Limb (tissue), 2 donors: ENCODE results near the gene DOCK7.
A peak's percentile ranks its signal among the peaks of the same experiment; 100 is the strongest.
"Not testable (repeated sequence)": the region's sequence is repeated elsewhere in the genome, so short reads cannot be mapped to it uniquely, and the experiment has no call there.

Experiments
- DNase-seq, 2 donors: peaks; one replicate each; pipeline ENCODE4 v3.0.0-alpha.2; 2016; ENCODE audit errors: extremely low spot score in 2 of 2

DOCK7 gene

GRCh38 chr1:62613890-62614289 lies 74.3 kb downstream of the DOCK7 start:
- no peak for DNase-seq

GRCh38 chr1:62613325-62613727 lies 74.9 kb downstream of the DOCK7 start:
- no peak for DNase-seq

GRCh38 chr1:62612770-62613169 lies 75.4 kb downstream of the DOCK7 start:
- no peak for DNase-seq

GRCh38 chr1:62610588-62610987 lies 77.6 kb downstream of the DOCK7 start:
- not testable (repeated sequence) for DNase-seq

GRCh38 chr1:62608905-62609304 lies 79.3 kb downstream of the DOCK7 start:
- DNase-seq: no peak

- DNase-seq: no peak
Measured at GRCh38 chr1:62601457-62601856, 86.7 kb downstream of the DOCK7 start.

- no peak for DNase-seq
Measured at GRCh38 chr1:62599044-62599443, 89.1 kb downstream of the DOCK7 start.

GRCh38 chr1:62597281-62597680 lies 90.9 kb downstream of the DOCK7 start, which contains the start of gene ANGPTL3:
Gene ANGPTL3, plus strand, starts transcription at chr1:62597520. Its CDS starts 47 bp downstream, at chr1:62597567.
- DNase-seq: no peak

GRCh38 chr1:62595647-62596046 lies 92.5 kb downstream of the DOCK7 start:
- DNase-seq: no peak

- peak in 1 of 2 donors; percentile 10 for DNase-seq
Measured at GRCh38 chr1:62593825-62594394, 94.3 kb downstream of the DOCK7 start.

- no peak for DNase-seq
Measured at GRCh38 chr1:62590970-62591368, 97.2 kb downstream of the DOCK7 start.

GRCh38 chr1:62590255-62590969 lies 97.8 kb downstream of the DOCK7 start:
- DNase-seq: no peak

- DNase-seq: no peak
Measured at GRCh38 chr1:62589321-62589720, 98.9 kb downstream of the DOCK7 start.

- DNase-seq: no peak
Measured at GRCh38 chr1:62588000-62588399, 100.2 kb downstream of the DOCK7 start.

GRCh38 chr1:62585469-62586155 lies 102.6 kb downstream of the DOCK7 start:
- DNase-seq: no peak

GRCh38 chr1:62573675-62574074 lies 114.5 kb downstream of the DOCK7 start:
- no peak for DNase-seq

GRCh38 chr1:62572476-62572875 lies 115.7 kb downstream of the DOCK7 start:
- no peak for DNase-seq

- not testable (repeated sequence) for DNase-seq
Measured at GRCh38 chr1:62571517-62571916, 116.7 kb downstream of the DOCK7 start.

- DNase-seq: not testable (repeated sequence)
Measured at GRCh38 chr1:62567926-62568325, 120.3 kb downstream of the DOCK7 start.

GRCh38 chr1:62567182-62567581 lies 121.0 kb downstream of the DOCK7 start:
- DNase-seq: not testable (repeated sequence)

- no peak for DNase-seq
Measured at GRCh38 chr1:62561306-62561705, 126.9 kb downstream of the DOCK7 start.

GRCh38 chr1:62544570-62544969 lies 143.6 kb downstream of the DOCK7 start:
- DNase-seq: no peak

- DNase-seq: no peak
Measured at GRCh38 chr1:62541048-62541447, 147.1 kb downstream of the DOCK7 start.
